Liver (tissue), 3 donors: Measurements from ENCODE around the gene RYR1.

Experiments
- GABPA ChIP-seq, 2 donors: IDR thresholded peaks in 1 of 2; conservative IDR thresholded peaks in 1 of 2; 2 replicates each; pipeline ENCODE4 v1.6.1; 2016; ENCODE audit warnings: antibody characterized with exemption in 2 of 2, mild to moderate bottlenecking in 1 of 2, moderate library complexity in 1 of 2
- JUND ChIP-seq, 2 donors: IDR thresholded peaks; 2 replicates each; pipeline ENCODE4 v1.6.1; 2016; ENCODE audit warnings: antibody characterized with exemption in 2 of 2
- RXRA ChIP-seq, 2 donors: IDR thresholded peaks; 2 replicates each; pipeline ENCODE4 v1.6.1; 2017 to 2018; ENCODE audit warnings: antibody characterized with exemption in 2 of 2, mild to moderate bottlenecking in 1 of 2
- SP1 ChIP-seq: IDR thresholded peaks from 2 replicates; pipeline ENCODE4 v1.6.1; 2018; ENCODE audit warnings: antibody characterized with exemption, mild to moderate bottlenecking
- TAF1 ChIP-seq: conservative IDR thresholded peaks from 2 replicates; pipeline ENCODE4 v1.6.1; 2016; ENCODE audit warnings: antibody characterized with exemption, mild to moderate bottlenecking
- YY1 ChIP-seq: IDR thresholded peaks from 2 replicates; pipeline ENCODE4 v1.6.1; 2016; ENCODE audit warnings: antibody characterized with exemption, mild to moderate bottlenecking
- TF ChIP-seq, protein P1 (sequence below): fragments of 150-350 bp; IDR thresholded peaks from 2 replicates; pipeline ENCODE4 v1.5.1; 2017; ENCODE audit warnings: improper control_type of control experiment, low read depth, low read length; ENCODE audit not compliant: missing input control
- TF ChIP-seq, protein P2 (sequence below): IDR thresholded peaks from 2 replicates; pipeline ENCODE4 v1.6.1; 2016; ENCODE audit warnings: antibody characterized with exemption
- TF ChIP-seq, protein P3 (sequence below): IDR thresholded peaks from 2 replicates; pipeline ENCODE4 v1.6.1; 2016; ENCODE audit warnings: antibody characterized with exemption, mild to moderate bottlenecking
- donor health status: healthy.
- donor health status: healthy.

DNA sequence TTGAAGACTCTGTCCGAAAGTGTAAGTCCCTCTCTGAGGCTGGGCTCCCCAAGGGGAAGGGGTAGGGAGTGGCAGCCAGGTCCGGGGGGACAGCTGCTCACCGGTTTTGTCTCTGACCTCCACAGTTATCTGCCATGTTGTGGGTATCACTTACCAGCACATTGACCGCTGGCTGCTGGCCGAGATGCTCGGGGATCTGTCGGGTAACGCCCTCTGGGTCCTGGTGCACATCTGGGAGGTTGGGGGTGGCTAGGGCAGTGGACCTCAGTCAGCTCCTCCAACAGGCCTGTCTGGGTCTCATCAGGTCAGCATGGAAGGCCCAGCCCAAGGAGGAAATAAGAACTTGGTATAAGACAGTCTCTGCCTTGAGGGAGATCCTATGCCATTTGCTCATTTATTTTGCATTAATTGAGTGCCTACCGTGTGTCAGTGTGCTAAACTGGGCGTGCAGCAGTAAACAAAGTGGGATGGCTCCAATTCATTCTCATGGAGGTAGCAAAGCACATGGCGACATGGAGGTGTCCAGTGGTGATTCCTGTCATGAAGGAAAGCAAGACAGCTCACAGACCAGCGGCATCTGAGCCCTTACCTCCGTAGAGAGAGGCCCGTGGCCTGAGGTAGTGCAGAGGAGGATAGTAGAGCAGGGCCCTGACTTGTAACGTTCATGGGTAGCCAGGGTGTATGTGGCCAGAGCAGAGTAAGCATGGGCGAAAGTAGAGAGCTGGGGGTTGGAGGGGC, 199.2 kb downstream of the RYR1 start:
- TF ChIP-seq, protein P1, sequence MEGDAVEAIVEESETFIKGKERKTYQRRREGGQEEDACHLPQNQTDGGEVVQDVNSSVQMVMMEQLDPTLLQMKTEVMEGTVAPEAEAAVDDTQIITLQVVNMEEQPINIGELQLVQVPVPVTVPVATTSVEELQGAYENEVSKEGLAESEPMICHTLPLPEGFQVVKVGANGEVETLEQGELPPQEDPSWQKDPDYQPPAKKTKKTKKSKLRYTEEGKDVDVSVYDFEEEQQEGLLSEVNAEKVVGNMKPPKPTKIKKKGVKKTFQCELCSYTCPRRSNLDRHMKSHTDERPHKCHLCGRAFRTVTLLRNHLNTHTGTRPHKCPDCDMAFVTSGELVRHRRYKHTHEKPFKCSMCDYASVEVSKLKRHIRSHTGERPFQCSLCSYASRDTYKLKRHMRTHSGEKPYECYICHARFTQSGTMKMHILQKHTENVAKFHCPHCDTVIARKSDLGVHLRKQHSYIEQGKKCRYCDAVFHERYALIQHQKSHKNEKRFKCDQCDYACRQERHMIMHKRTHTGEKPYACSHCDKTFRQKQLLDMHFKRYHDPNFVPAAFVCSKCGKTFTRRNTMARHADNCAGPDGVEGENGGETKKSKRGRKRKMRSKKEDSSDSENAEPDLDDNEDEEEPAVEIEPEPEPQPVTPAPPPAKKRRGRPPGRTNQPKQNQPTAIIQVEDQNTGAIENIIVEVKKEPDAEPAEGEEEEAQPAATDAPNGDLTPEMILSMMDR, result no peak
- TF ChIP-seq JUND (IDR thresholded peaks at IDR 0.05) (no peak), RXRA (IDR thresholded peaks at IDR 0.05) (no peak), YY1 (no peak), SP1 (no peak), TAF1 (no peak), GABPA (IDR thresholded peaks at IDR 0.05 in 1 of 2, conservative IDR thresholded peaks at IDR 0.05 in 1 of 2) (no peak)
- TF ChIP-seq, protein P2, sequence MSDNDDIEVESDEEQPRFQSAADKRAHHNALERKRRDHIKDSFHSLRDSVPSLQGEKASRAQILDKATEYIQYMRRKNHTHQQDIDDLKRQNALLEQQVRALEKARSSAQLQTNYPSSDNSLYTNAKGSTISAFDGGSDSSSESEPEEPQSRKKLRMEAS, result no peak
- TF ChIP-seq, protein P3, sequence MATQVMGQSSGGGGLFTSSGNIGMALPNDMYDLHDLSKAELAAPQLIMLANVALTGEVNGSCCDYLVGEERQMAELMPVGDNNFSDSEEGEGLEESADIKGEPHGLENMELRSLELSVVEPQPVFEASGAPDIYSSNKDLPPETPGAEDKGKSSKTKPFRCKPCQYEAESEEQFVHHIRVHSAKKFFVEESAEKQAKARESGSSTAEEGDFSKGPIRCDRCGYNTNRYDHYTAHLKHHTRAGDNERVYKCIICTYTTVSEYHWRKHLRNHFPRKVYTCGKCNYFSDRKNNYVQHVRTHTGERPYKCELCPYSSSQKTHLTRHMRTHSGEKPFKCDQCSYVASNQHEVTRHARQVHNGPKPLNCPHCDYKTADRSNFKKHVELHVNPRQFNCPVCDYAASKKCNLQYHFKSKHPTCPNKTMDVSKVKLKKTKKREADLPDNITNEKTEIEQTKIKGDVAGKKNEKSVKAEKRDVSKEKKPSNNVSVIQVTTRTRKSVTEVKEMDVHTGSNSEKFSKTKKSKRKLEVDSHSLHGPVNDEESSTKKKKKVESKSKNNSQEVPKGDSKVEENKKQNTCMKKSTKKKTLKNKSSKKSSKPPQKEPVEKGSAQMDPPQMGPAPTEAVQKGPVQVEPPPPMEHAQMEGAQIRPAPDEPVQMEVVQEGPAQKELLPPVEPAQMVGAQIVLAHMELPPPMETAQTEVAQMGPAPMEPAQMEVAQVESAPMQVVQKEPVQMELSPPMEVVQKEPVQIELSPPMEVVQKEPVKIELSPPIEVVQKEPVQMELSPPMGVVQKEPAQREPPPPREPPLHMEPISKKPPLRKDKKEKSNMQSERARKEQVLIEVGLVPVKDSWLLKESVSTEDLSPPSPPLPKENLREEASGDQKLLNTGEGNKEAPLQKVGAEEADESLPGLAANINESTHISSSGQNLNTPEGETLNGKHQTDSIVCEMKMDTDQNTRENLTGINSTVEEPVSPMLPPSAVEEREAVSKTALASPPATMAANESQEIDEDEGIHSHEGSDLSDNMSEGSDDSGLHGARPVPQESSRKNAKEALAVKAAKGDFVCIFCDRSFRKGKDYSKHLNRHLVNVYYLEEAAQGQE, result no peak
